Skeletal muscle satellite cell (primary cell): Measurements from ENCODE around the gene SDF4.

ENCODE experiments used
- H3K27me3 ChIP-seq: 2 replicates; pipeline ENCODE4 v1.7.0; 2013; ENCODE audit warnings: low read length; ENCODE audit not compliant: control insufficient read depth, insufficient read depth
- H3K36me3 ChIP-seq: 2 replicates; pipeline ENCODE4 v1.7.0; 2013; ENCODE audit warnings: mild to moderate bottlenecking, control low read depth, low read length; ENCODE audit not compliant: insufficient read depth
- H3K4me1 ChIP-seq: 2 replicates; pipeline ENCODE4 v1.7.0; 2013; ENCODE audit warnings: low read length; ENCODE audit not compliant: control insufficient read depth, insufficient read depth
- H3K4me2 ChIP-seq: 2 replicates; pipeline ENCODE4 v1.7.0; 2013; ENCODE audit warnings: mild to moderate bottlenecking, low read length
- H3K4me3 ChIP-seq: 2 replicates; pipeline ENCODE4 v1.7.0; 2013; ENCODE audit warnings: low read length
- H3K9ac ChIP-seq: 2 replicates; pipeline ENCODE4 v1.7.0; 2013; ENCODE audit warnings: mild to moderate bottlenecking, low read depth, low read length, moderate library complexity
- H3K9me3 ChIP-seq: replicated peaks from 2 replicates; pipeline ENCODE4 v1.7.0; 2013; ENCODE audit warnings: mild to moderate bottlenecking, control low read depth, low read length

The SDF4 gene

GRCh38 chr1:1221887-1222574 is 9.8 kb downstream of the SDF4 start:
- no peak overlapping the region for H3K4me2 ChIP-seq
- H3K27me3 ChIP-seq = no peaks in the 10 kb centered on the region
- no peak overlapping the region for H3K9ac ChIP-seq
- no peaks in the 10 kb centered on the region for H3K4me1 ChIP-seq
- peaks cover 64% of the 10 kb centered on the region for H3K36me3 ChIP-seq
- no peak overlapping the region for H3K4me3 ChIP-seq
- H3K9me3 ChIP-seq = no peaks in the 10 kb centered on the region

- peaks cover 68% of the 10 kb centered on the region for H3K36me3 ChIP-seq
These were observed 11.6 kb downstream of the SDF4 start for GRCh38 chr1:1220197-1220596.

GRCh38 chr1:1219341-1219740 is 12.5 kb downstream of the SDF4 start:
- peaks cover 64% of the 10 kb centered on the region for H3K36me3 ChIP-seq
- H3K4me2 ChIP-seq = no peak overlapping the region
- H3K9ac ChIP-seq = no peak overlapping the region
- H3K27me3 ChIP-seq = no peaks in the 10 kb centered on the region
- no peaks in the 10 kb centered on the region for H3K4me1 ChIP-seq
- no peak overlapping the region for H3K4me3 ChIP-seq
- H3K9me3 ChIP-seq = no peaks in the 10 kb centered on the region

More at GRCh38 chr1:1220197-1220596, 11.6 kb downstream of the SDF4 start:
- no peaks in the 10 kb centered on the region for H3K27me3 ChIP-seq
- H3K9me3 ChIP-seq = no peaks in the 10 kb centered on the region
- H3K9ac ChIP-seq = no peak overlapping the region
- no peak overlapping the region for H3K4me3 ChIP-seq
- H3K4me2 ChIP-seq = no peak overlapping the region
- no peaks in the 10 kb centered on the region for H3K4me1 ChIP-seq

GRCh38 chr1:1218524-1219200 is 13.1 kb downstream of the SDF4 start:
- Histone ChIP-seq H3K9me3 (no peaks in the 10 kb centered on the region), H3K4me2 (no peak overlapping the region), H3K4me3 (no peak overlapping the region), H3K27me3 (no peaks in the 10 kb centered on the region), H3K9ac (no peak overlapping the region), H3K36me3 (peaks cover 62% of the 10 kb centered on the region), H3K4me1 (no peaks in the 10 kb centered on the region)

GRCh38 chr1:1217621-1218523 is 13.9 kb downstream of the SDF4 start:
- Histone ChIP-seq H3K9me3 (no peaks in the 10 kb centered on the region), H3K4me2 (no peak overlapping the region), H3K27me3 (no peaks in the 10 kb centered on the region), H3K4me1 (peaks cover 3% of the 10 kb centered on the region), H3K4me3 (no peak overlapping the region), H3K36me3 (peaks cover 56% of the 10 kb centered on the region), H3K9ac (no peak overlapping the region)

- H3K9me3 ChIP-seq = no peaks in the 10 kb centered on the region
- H3K36me3 ChIP-seq = peaks cover 49% of the 10 kb centered on the region
- H3K4me1 ChIP-seq = peaks cover 7% of the 10 kb centered on the region
- no peaks in the 10 kb centered on the region for H3K27me3 ChIP-seq
- H3K4me3 ChIP-seq = no peak overlapping the region
- H3K4me2 ChIP-seq = no peak overlapping the region
- H3K9ac ChIP-seq = no peak overlapping the region
These were observed 14.8 kb downstream of the SDF4 start for GRCh38 chr1:1216770-1217620.

GRCh38 chr1:1215881-1216605 is 15.8 kb downstream of the SDF4 start:
- H3K9me3 ChIP-seq = no peaks in the 10 kb centered on the region
- H3K4me1 ChIP-seq = peaks cover 7% of the 10 kb centered on the region
- no peak overlapping the region for H3K4me2 ChIP-seq
- H3K4me3 ChIP-seq = no peak overlapping the region
- no peak overlapping the region for H3K9ac ChIP-seq
- H3K36me3 ChIP-seq = peaks cover 46% of the 10 kb centered on the region
- H3K27me3 ChIP-seq = no peaks in the 10 kb centered on the region

GRCh38 chr1:1215080-1215676 is 16.6 kb downstream of the SDF4 start:
- H3K36me3 ChIP-seq = peaks cover 38% of the 10 kb centered on the region
- H3K4me2 ChIP-seq = no peak overlapping the region
- H3K4me3 ChIP-seq = no peak overlapping the region
- no peaks in the 10 kb centered on the region for H3K9me3 ChIP-seq
- peaks cover 7% of the 10 kb centered on the region for H3K4me1 ChIP-seq
- no peak overlapping the region for H3K9ac ChIP-seq
- no peaks in the 10 kb centered on the region for H3K27me3 ChIP-seq

- peaks cover 30% of the 10 kb centered on the region for H3K36me3 ChIP-seq
- H3K4me3 ChIP-seq = no peak within 1 kb of the TSS
- no peak within 1 kb of the TSS for H3K4me2 ChIP-seq
- H3K9me3 ChIP-seq = no peaks in the 10 kb centered on the region
- H3K9ac ChIP-seq = no peak within 1 kb of the TSS
- peaks cover 14% of the 10 kb centered on the region for H3K4me1 ChIP-seq
- no peaks in the 10 kb centered on the region for H3K27me3 ChIP-seq
These were observed 18.2 kb downstream of the SDF4 start, which contains the start of gene TNFRSF4 for GRCh38 chr1:1213345-1214265. Gene TNFRSF4 (minus strand): TSS chr1:1214153. CDS start chr1:1214127, 26 bp downstream.
